T follicular helper cell (primary cell): ENCODE measurements around the gene CCN5.

Experiments used
- DNase-seq: peaks from one replicate; pipeline ENCODE4 v3.0.0-alpha.2; 2020; ENCODE audit warnings: low read depth

The CCN5 gene

GRCh38 chr20:44737116-44737515, 21.9 kb downstream of the CCN5 start:
- no peak for DNase-seq

GRCh38 chr20:44738813-44739477, 23.8 kb downstream of the CCN5 start:
- DNase-seq = peak; percentile 23

GRCh38 chr20:44739942-44740341, 24.8 kb downstream of the CCN5 start:
- DNase-seq = no peak

- DNase-seq = no peak
Measured at GRCh38 chr20:44742304-44743079, 27.3 kb downstream of the CCN5 start.

- DNase-seq = no peak
Measured at GRCh38 chr20:44743080-44743701, 28.0 kb downstream of the CCN5 start.

- no peak for DNase-seq
Measured at GRCh38 chr20:44743916-44744655, 28.9 kb downstream of the CCN5 start.

GRCh38 chr20:44745122-44745597, 30.0 kb downstream of the CCN5 start:
- DNase-seq = no peak

- DNase-seq = no peak
Measured at GRCh38 chr20:44745598-44746366, 30.6 kb downstream of the CCN5 start, which contains the start of gene KCNK15. KCNK15 (plus strand) TSS chr20:44745865; CDS start chr20:44745911, 46 bp downstream.

GRCh38 chr20:44746367-44747165, 31.4 kb downstream of the CCN5 start:
- DNase-seq = no peak

GRCh38 chr20:44747166-44748004, 32.2 kb downstream of the CCN5 start:
- peak; percentile 31 for DNase-seq

- DNase-seq = no peak
Measured at GRCh38 chr20:44748005-44748370, 32.8 kb downstream of the CCN5 start.

- no peak for DNase-seq
Measured at GRCh38 chr20:44750081-44750805, 35.1 kb downstream of the CCN5 start.

GRCh38 chr20:44752099-44752931, 37.1 kb downstream of the CCN5 start:
- DNase-seq = no peak

- no peak for DNase-seq
Measured at GRCh38 chr20:44754554-44754953, 39.4 kb downstream of the CCN5 start.

GRCh38 chr20:44756011-44756688, 41.0 kb downstream of the CCN5 start:
- no peak for DNase-seq

- DNase-seq = no peak
Measured at GRCh38 chr20:44756956-44757355, 41.8 kb downstream of the CCN5 start.
